Cardiac muscle cell (in vitro differentiated cells and primary cell): ENCODE measurements around the gene PLCL2. TPM values are rescaled to one million over a fixed set of nuclear protein-coding genes. Genes with fewer than 3 reads are reported as not detected.

Experiments
- DNase-seq, 2 donors: peaks; one replicate each; pipeline versions ENCODE4 v3.0.0 to v3.0.0-alpha.2; 2010 to 2017; ENCODE audit warnings: low read depth in 1 of 2, low spot score in 1 of 2
- H3K27ac ChIP-seq: fragments of 200-600 bp; sonication (generic); 2 replicates; pipeline ENCODE4 v1.5.1; 2016
- H3K27me3 ChIP-seq: fragments of 200-600 bp; sonication (generic); 2 replicates; pipeline ENCODE4 v1.6.0; 2016; ENCODE audit warnings: control low read depth
- H3K36me3 ChIP-seq: fragments of 200-600 bp; sonication (generic); 2 replicates; pipeline ENCODE4 v1.5.1; 2016; ENCODE audit warnings: control low read depth
- H3K4me1 ChIP-seq: fragments of 200-600 bp; sonication (generic); 2 replicates; pipeline ENCODE4 v1.8.1; 2017; ENCODE audit warnings: low read depth, mild to moderate bottlenecking, mixed run types
- H3K4me3 ChIP-seq: fragments of 200-600 bp; sonication (generic); 2 replicates; pipeline ENCODE4 v1.5.1; 2016; ENCODE audit warnings: mild to moderate bottlenecking
- H3K9me3 ChIP-seq: fragments of 200-600 bp; sonication (generic); 2 replicates; pipeline ENCODE4 v1.5.1; 2017; ENCODE audit warnings: low read depth, mild to moderate bottlenecking, control low read depth
- polyA plus RNA-seq: library from polyadenylated mRNA; unstranded; fragments of >200 nt; fragmentation: Nextera tagmentation; extraction: Ambion mirVana; gene quantifications from 2 replicates; pipeline ENCODE4 v1.2.1, GENCODE V29; 2016
- total RNA-seq: library from RNA; depleted of rRNA; stranded (reverse); fragments of >200 nt; gene quantifications from 2 replicates; pipeline ENCODE4 v1.2.3, GENCODE V29; 2016
- TF ChIP-seq, protein P1 (sequence below): IDR thresholded peaks from 2 replicates; pipeline ENCODE4 v1.5.1; 2012; ENCODE audit warnings: low read depth, mild to moderate bottlenecking, low read length

PLCL2 gene
- total and polyA plus RNA-seq, 2 experiments from 2014 or later = 17.3 to 49.1 TPM

- Histone ChIP-seq H3K4me3 (no peak overlapping the region), H3K27ac (no peak overlapping the region), H3K36me3 (no peaks in the 10 kb centered on the region), H3K27me3 (no peaks in the 10 kb centered on the region), H3K9me3 (no peaks in the 10 kb centered on the region), H3K4me1 (no peaks in the 10 kb centered on the region)
- DNase-seq = no peak
- TF ChIP-seq, protein P1, sequence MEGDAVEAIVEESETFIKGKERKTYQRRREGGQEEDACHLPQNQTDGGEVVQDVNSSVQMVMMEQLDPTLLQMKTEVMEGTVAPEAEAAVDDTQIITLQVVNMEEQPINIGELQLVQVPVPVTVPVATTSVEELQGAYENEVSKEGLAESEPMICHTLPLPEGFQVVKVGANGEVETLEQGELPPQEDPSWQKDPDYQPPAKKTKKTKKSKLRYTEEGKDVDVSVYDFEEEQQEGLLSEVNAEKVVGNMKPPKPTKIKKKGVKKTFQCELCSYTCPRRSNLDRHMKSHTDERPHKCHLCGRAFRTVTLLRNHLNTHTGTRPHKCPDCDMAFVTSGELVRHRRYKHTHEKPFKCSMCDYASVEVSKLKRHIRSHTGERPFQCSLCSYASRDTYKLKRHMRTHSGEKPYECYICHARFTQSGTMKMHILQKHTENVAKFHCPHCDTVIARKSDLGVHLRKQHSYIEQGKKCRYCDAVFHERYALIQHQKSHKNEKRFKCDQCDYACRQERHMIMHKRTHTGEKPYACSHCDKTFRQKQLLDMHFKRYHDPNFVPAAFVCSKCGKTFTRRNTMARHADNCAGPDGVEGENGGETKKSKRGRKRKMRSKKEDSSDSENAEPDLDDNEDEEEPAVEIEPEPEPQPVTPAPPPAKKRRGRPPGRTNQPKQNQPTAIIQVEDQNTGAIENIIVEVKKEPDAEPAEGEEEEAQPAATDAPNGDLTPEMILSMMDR = no peak
Observed at GRCh38 chr3:16855497-16855896, 29.3 kb upstream of the PLCL2 start.

- TF ChIP-seq, protein P1 = no peak
Observed at GRCh38 chr3:16860234-16860633, 24.5 kb upstream of the PLCL2 start.

GRCh38 chr3:16861432-16861831 lies 23.3 kb upstream of the PLCL2 start:
- no peak overlapping the region for H3K4me3 ChIP-seq
- TF ChIP-seq, protein P1 = no peak

More at GRCh38 chr3:16860234-16860633, 24.5 kb upstream of the PLCL2 start:
- Histone ChIP-seq H3K9me3 (no peaks in the 10 kb centered on the region), H3K27me3 (no peaks in the 10 kb centered on the region), H3K36me3 (no peaks in the 10 kb centered on the region), H3K4me3 (no peak overlapping the region), H3K4me1 (no peaks in the 10 kb centered on the region), H3K27ac (no peak overlapping the region)
- no peak for DNase-seq

DNA sequence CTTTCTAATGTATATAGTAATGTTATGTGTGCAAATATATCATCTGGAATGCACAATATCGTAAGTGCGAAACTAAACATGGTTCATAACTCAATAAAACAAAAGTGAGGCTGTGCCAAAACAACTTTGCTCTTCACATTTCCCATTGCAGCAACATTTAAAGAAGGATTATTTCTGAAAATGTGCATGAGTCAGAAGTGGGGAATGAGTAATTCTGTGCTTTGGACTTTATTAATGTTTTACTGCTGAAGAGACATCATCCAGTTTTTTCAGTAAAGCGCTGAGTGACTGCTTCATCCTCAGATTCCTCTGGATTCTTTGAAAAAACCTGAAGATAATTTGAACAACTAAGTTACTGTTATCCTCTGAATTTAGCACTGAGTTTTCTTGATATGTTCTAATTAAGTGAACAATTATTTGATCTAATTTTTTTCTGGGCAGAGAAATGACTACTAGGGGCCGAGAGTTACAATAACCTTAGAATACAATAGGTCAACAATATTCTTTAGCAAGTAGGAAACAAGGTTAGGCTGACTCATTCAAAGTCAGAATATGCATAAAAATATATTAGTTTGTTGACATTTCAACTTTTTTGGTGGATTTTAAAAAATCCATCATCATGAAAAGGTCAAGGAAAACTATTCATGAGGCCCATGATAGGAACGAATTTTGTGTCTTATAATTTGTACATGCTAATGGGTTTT lies 20.0 kb upstream of the PLCL2 start:
- Histone ChIP-seq H3K4me3 (no peak overlapping the region), H3K36me3 (no peaks in the 10 kb centered on the region), H3K27me3 (no peaks in the 10 kb centered on the region), H3K4me1 (no peaks in the 10 kb centered on the region), H3K9me3 (no peaks in the 10 kb centered on the region), H3K27ac (no peak overlapping the region)
- peak in 1 of 2 donors; percentile 64 for DNase-seq
- TF ChIP-seq, protein P1 = no peak

More at GRCh38 chr3:16861432-16861831, 23.3 kb upstream of the PLCL2 start:
- no peak for DNase-seq
- Histone ChIP-seq H3K9me3 (no peaks in the 10 kb centered on the region), H3K27ac (no peak overlapping the region), H3K36me3 (no peaks in the 10 kb centered on the region), H3K27me3 (no peaks in the 10 kb centered on the region), H3K4me1 (no peaks in the 10 kb centered on the region)

DNA sequence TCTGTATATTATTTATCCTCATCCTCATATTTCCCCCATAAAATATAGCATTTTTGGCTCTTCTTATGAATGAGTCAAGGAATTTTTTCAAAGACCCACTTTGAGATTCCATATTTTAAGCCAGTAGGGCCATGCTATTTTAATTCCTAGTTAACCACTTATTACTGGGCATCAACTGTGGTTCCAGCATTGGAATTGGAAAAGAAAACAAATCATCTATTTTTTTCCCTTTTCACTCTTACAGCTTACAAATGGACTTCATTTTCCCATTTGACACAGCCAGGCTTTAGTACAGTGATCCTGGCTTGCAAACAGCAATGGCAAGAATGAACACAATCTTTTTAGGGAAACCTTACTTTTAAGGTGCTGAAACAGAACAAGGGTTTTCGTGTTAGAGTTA lies 19.4 kb upstream of the PLCL2 start:
- Histone ChIP-seq H3K36me3 (no peaks in the 10 kb centered on the region), H3K9me3 (no peaks in the 10 kb centered on the region), H3K4me3 (no peak overlapping the region), H3K27me3 (no peaks in the 10 kb centered on the region), H3K4me1 (no peaks in the 10 kb centered on the region), H3K27ac (no peak overlapping the region)
- TF ChIP-seq, protein P1 = no peak
- no peak for DNase-seq
